Measurements from ENCODE around the gene FGFR3.

Gene FGFR3

GRCh38 chr4:1792832-1793495 lies at the start of gene FGFR3:
TSS of gene FGFR3 (plus strand) at chr4:1793293. CDS start at chr4:1793935, 642 bp downstream.
- DNase-seq (ENCODE audit: low spot score) = no peak

GRCh38 chr4:1743551-1743950 lies 49.5 kb upstream of the FGFR3 start:
- no peak for DNase-seq (ENCODE audit: low spot score)

GRCh38 chr4:1743975-1744374 lies 49.1 kb upstream of the FGFR3 start:
- no peak for DNase-seq (ENCODE audit: low spot score)

- DNase-seq (ENCODE audit: low spot score) = no peak
Observed at GRCh38 chr4:1744552-1744951, 48.5 kb upstream of the FGFR3 start.

GRCh38 chr4:1745165-1745564 lies 47.9 kb upstream of the FGFR3 start:
- DNase-seq (ENCODE audit: low spot score) = no peak

- DNase-seq (ENCODE audit: low spot score) = no peak
Observed at GRCh38 chr4:1745697-1746096, 47.4 kb upstream of the FGFR3 start.

GRCh38 chr4:1746265-1746691 lies 46.8 kb upstream of the FGFR3 start:
- DNase-seq (ENCODE audit: low spot score) = no peak

- peak; percentile 58 for DNase-seq (ENCODE audit: low spot score)
Observed at GRCh38 chr4:1746919-1747602, 46.0 kb upstream of the FGFR3 start.

GRCh38 chr4:1747603-1747967 lies 45.5 kb upstream of the FGFR3 start:
- no peak for DNase-seq (ENCODE audit: low spot score)

GRCh38 chr4:1748465-1748995 lies 44.6 kb upstream of the FGFR3 start:
- peak; percentile 56 for DNase-seq (ENCODE audit: low spot score)

GRCh38 chr4:1749370-1749769 lies 43.7 kb upstream of the FGFR3 start:
- DNase-seq (ENCODE audit: low spot score) = no peak

GRCh38 chr4:1749826-1750225 lies 43.3 kb upstream of the FGFR3 start:
- DNase-seq (ENCODE audit: low spot score) = no peak

- no peak for DNase-seq (ENCODE audit: low spot score)
Observed at GRCh38 chr4:1750381-1751154, 42.5 kb upstream of the FGFR3 start.

- no peak for DNase-seq (ENCODE audit: low spot score)
Observed at GRCh38 chr4:1751155-1751918, 41.8 kb upstream of the FGFR3 start.

- DNase-seq (ENCODE audit: low spot score) = no peak
Observed at GRCh38 chr4:1751919-1752283, 41.2 kb upstream of the FGFR3 start.

- no peak for DNase-seq (ENCODE audit: low spot score)
Observed at GRCh38 chr4:1752284-1753041, 40.6 kb upstream of the FGFR3 start.

- no peak for DNase-seq (ENCODE audit: low spot score)
Observed at GRCh38 chr4:1753294-1753696, 39.8 kb upstream of the FGFR3 start.

- DNase-seq (ENCODE audit: low spot score) = no peak
Observed at GRCh38 chr4:1753697-1754311, 39.3 kb upstream of the FGFR3 start.

GRCh38 chr4:1754336-1754735 lies 38.8 kb upstream of the FGFR3 start:
- DNase-seq (ENCODE audit: low spot score) = no peak

GRCh38 chr4:1755297-1755696 lies 37.8 kb upstream of the FGFR3 start:
- DNase-seq (ENCODE audit: low spot score) = no peak

- no peak for DNase-seq (ENCODE audit: low spot score)
Observed at GRCh38 chr4:1756079-1756478, 37.0 kb upstream of the FGFR3 start.

All from Ammon's horn (tissue), 1 donor.